ENCODE data around the gene VWF.

VWF gene

DNA sequence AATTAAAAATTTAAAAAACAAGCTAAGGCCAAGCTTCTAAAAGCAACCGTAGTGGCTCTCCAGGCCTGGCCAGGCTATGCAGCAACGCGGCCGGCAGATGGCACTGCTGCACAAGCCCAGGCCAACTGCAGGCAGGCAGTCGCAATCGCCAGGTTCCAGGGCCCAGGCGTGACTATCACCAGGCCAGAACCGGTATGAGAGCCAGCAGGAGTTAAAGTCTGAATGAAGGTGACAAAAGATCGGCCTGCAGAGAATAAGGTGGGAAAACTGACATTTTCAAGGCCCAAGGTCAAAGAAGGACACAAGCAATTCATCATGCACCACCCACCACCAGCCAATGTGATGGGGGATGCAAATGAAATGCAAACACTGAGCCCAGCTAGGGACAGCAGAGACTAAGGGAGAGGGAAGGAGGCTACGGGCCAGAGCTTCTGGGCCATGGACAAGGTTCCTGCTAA, 135.8 kb downstream of the VWF start:
- no peaks in the 10 kb centered on the region for H3K9me3 ChIP-seq (ENCODE audit: control insufficient read depth in 1 of 2, low read length in 2 of 2)
- peaks cover 0 to 6% of the 10 kb centered on the region in 2 donors for H3K4me1 ChIP-seq (ENCODE audit: control insufficient read depth in 1 of 2, insufficient read depth in 2 of 2, low read length in 2 of 2)
- no peak overlapping the region for H3K27ac ChIP-seq (ENCODE audit: low read length)
- H3K36me3 ChIP-seq (ENCODE audit: control insufficient read depth in 1 of 2, insufficient read depth in 2 of 2, low read length in 2 of 2): no peaks in the 10 kb centered on the region
- H3K4me3 ChIP-seq (ENCODE audit: low read depth in 1 of 2, low read length in 2 of 2): no peak overlapping the region
- H3K27me3 ChIP-seq (ENCODE audit: low read depth, low read length): no peaks in the 10 kb centered on the region

- no peaks in the 10 kb centered on the region for H3K27me3 ChIP-seq (ENCODE audit: low read depth, low read length)
- H3K9me3 ChIP-seq (ENCODE audit: control insufficient read depth in 1 of 2, low read length in 2 of 2): no peaks in the 10 kb centered on the region
- no peak overlapping the region for H3K4me3 ChIP-seq (ENCODE audit: low read depth in 1 of 2, low read length in 2 of 2)
- no peak overlapping the region for H3K27ac ChIP-seq (ENCODE audit: low read length)
- H3K36me3 ChIP-seq (ENCODE audit: control insufficient read depth in 1 of 2, insufficient read depth in 2 of 2, low read length in 2 of 2): no peaks in the 10 kb centered on the region
- peaks cover 0 to 6% of the 10 kb centered on the region in 2 donors for H3K4me1 ChIP-seq (ENCODE audit: control insufficient read depth in 1 of 2, insufficient read depth in 2 of 2, low read length in 2 of 2)
Observed at GRCh38 chr12:5988088-5988487, 136.4 kb downstream of the VWF start.

- Histone ChIP-seq H3K4me1 (ENCODE audit: control insufficient read depth in 1 of 2, insufficient read depth in 2 of 2, low read length in 2 of 2) (peaks cover 0 to 6% of the 10 kb centered on the region in 2 donors), H3K27ac (ENCODE audit: low read length) (no peak overlapping the region), H3K9me3 (ENCODE audit: control insufficient read depth in 1 of 2, low read length in 2 of 2) (no peaks in the 10 kb centered on the region), H3K36me3 (ENCODE audit: control insufficient read depth in 1 of 2, insufficient read depth in 2 of 2, low read length in 2 of 2) (no peaks in the 10 kb centered on the region), H3K4me3 (ENCODE audit: low read depth in 1 of 2, low read length in 2 of 2) (no peak overlapping the region), H3K27me3 (ENCODE audit: low read depth, low read length) (no peaks in the 10 kb centered on the region)
Observed at GRCh38 chr12:5987573-5987972, 136.9 kb downstream of the VWF start.

DNA sequence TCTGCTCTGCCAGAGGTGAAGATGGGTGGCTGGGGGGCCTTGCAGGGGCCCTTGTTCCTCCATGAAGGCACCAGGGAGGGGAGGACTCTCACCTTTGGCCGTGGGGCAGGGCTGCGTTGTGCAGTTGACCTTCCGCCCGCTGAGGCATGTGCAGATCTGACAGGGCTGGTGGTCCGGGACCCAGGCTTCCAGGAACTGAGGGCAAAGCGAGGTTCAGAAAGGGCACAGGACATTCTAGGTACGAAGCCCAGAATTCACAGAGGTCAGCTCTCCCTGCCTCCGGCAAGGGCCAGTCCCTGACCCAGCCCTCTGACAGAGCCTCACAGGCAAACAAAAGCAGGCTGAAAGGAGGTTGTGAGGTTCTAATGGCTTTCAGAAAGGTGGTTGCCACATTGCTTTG, 139.0 kb downstream of the VWF start:
- Histone ChIP-seq H3K27ac (ENCODE audit: low read length) (no peak overlapping the region), H3K9me3 (ENCODE audit: control insufficient read depth in 1 of 2, low read length in 2 of 2) (no peaks in the 10 kb centered on the region), H3K4me1 (ENCODE audit: control insufficient read depth in 1 of 2, insufficient read depth in 2 of 2, low read length in 2 of 2) (peaks cover 0 to 6% of the 10 kb centered on the region in 2 donors), H3K36me3 (ENCODE audit: control insufficient read depth in 1 of 2, insufficient read depth in 2 of 2, low read length in 2 of 2) (no peaks in the 10 kb centered on the region), H3K4me3 (ENCODE audit: low read depth in 1 of 2, low read length in 2 of 2) (no peak overlapping the region), H3K27me3 (ENCODE audit: low read depth, low read length) (no peaks in the 10 kb centered on the region)

- Histone ChIP-seq H3K27ac (ENCODE audit: low read length) (no peak overlapping the region), H3K4me1 (ENCODE audit: control insufficient read depth in 1 of 2, insufficient read depth in 2 of 2, low read length in 2 of 2) (peaks cover 0 to 6% of the 10 kb centered on the region in 2 donors), H3K9me3 (ENCODE audit: control insufficient read depth in 1 of 2, low read length in 2 of 2) (no peaks in the 10 kb centered on the region), H3K27me3 (ENCODE audit: low read depth, low read length) (no peaks in the 10 kb centered on the region), H3K4me3 (ENCODE audit: low read depth in 1 of 2, low read length in 2 of 2) (no peak overlapping the region), H3K36me3 (ENCODE audit: control insufficient read depth in 1 of 2, insufficient read depth in 2 of 2, low read length in 2 of 2) (no peaks in the 10 kb centered on the region)
Observed at GRCh38 chr12:5984873-5985272, 139.6 kb downstream of the VWF start.

DNA sequence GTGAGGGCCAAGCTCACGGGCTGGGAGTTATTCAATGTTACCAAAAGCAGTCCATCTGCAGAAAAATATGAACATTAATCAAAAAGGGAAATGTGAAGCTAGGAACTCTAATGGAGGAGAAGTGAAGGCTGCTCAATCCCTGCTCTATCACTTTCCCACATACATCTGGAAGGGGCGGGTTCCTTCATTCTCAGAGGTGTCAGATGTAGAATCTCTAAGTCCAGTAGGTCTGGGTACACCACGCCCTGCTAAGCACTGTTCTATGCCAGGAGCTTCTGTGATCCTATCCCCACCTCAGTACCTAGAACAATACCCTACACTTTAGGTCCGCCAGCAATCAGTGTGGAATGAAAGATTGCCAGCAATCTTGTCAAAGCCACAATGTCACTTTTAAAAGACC, 142.4 kb downstream of the VWF start:
- Histone ChIP-seq H3K27ac (ENCODE audit: low read length) (no peak overlapping the region), H3K4me1 (ENCODE audit: control insufficient read depth in 1 of 2, insufficient read depth in 2 of 2, low read length in 2 of 2) (no peaks in the 10 kb centered on the region), H3K4me3 (ENCODE audit: low read depth in 1 of 2, low read length in 2 of 2) (no peak overlapping the region), H3K9me3 (ENCODE audit: control insufficient read depth in 1 of 2, low read length in 2 of 2) (no peaks in the 10 kb centered on the region), H3K36me3 (ENCODE audit: control insufficient read depth in 1 of 2, insufficient read depth in 2 of 2, low read length in 2 of 2) (no peaks in the 10 kb centered on the region), H3K27me3 (ENCODE audit: low read depth, low read length) (no peaks in the 10 kb centered on the region)

DNA sequence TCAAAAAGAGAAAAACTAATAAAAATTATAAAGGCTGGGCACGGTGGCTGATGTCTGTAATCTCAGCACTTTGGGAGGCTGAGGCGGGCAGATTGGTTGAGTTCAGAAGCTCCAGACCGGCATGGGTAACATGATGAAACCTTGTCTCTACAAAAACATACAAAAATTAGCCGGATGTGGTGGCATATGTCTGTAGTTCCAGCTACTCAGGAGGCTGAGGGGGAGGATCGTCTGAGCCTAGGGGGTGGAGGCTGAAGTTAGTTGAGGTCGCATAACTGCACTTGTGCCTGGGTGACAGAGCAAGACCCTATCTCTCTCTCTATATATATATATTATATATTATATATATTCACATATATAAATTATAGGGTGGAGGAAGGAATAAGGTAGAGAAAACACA, 146.9 kb downstream of the VWF start:
- H3K27ac ChIP-seq (ENCODE audit: low read length): no peak overlapping the region
- H3K4me1 ChIP-seq (ENCODE audit: control insufficient read depth in 1 of 2, insufficient read depth in 2 of 2, low read length in 2 of 2): no peaks in the 10 kb centered on the region
- no peak overlapping the region for H3K4me3 ChIP-seq (ENCODE audit: low read depth in 1 of 2, low read length in 2 of 2)
- no peaks in the 10 kb centered on the region for H3K36me3 ChIP-seq (ENCODE audit: control insufficient read depth in 1 of 2, insufficient read depth in 2 of 2, low read length in 2 of 2)
- no peaks in the 10 kb centered on the region for H3K27me3 ChIP-seq (ENCODE audit: low read depth, low read length)
- H3K9me3 ChIP-seq (ENCODE audit: control insufficient read depth in 1 of 2, low read length in 2 of 2): no peaks in the 10 kb centered on the region

GRCh38 chr12:5976711-5977110, 147.8 kb downstream of the VWF start:
- Histone ChIP-seq H3K9me3 (ENCODE audit: control insufficient read depth in 1 of 2, low read length in 2 of 2) (no peaks in the 10 kb centered on the region), H3K27me3 (ENCODE audit: low read depth, low read length) (no peaks in the 10 kb centered on the region), H3K36me3 (ENCODE audit: control insufficient read depth in 1 of 2, insufficient read depth in 2 of 2, low read length in 2 of 2) (no peaks in the 10 kb centered on the region), H3K27ac (ENCODE audit: low read length) (no peak overlapping the region), H3K4me3 (ENCODE audit: low read depth in 1 of 2, low read length in 2 of 2) (no peak overlapping the region), H3K4me1 (ENCODE audit: control insufficient read depth in 1 of 2, insufficient read depth in 2 of 2, low read length in 2 of 2) (no peaks in the 10 kb centered on the region)

DNA sequence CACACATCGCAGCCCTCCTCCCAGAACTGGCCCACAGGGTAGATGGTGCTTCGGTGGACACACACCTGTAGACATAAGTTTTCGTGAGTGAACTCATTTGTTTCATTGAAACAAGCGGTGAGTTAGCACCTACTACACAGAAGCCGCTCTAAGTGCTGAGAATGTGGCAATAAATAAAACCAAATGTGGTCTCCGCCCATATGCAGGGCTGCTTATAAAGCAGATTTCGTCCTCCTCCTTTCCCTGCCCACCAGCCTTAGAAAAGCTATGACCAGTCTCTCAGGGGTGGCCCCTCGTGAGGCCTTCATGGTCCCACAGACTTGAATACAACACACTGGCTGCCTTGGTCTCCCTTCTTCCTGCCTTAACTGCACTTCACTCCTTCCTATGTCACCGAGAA, 148.3 kb downstream of the VWF start:
- Histone ChIP-seq H3K27me3 (ENCODE audit: low read depth, low read length) (no peaks in the 10 kb centered on the region), H3K27ac (ENCODE audit: low read length) (no peak overlapping the region), H3K9me3 (ENCODE audit: control insufficient read depth in 1 of 2, low read length in 2 of 2) (no peaks in the 10 kb centered on the region), H3K4me3 (ENCODE audit: low read depth in 1 of 2, low read length in 2 of 2) (no peak overlapping the region), H3K4me1 (ENCODE audit: control insufficient read depth in 1 of 2, insufficient read depth in 2 of 2, low read length in 2 of 2) (no peaks in the 10 kb centered on the region), H3K36me3 (ENCODE audit: control insufficient read depth in 1 of 2, insufficient read depth in 2 of 2, low read length in 2 of 2) (no peaks in the 10 kb centered on the region)

GRCh38 chr12:5973461-5974115, 150.9 kb downstream of the VWF start:
- Histone ChIP-seq H3K27ac (ENCODE audit: low read length) (no peak overlapping the region), H3K4me3 (ENCODE audit: low read depth in 1 of 2, low read length in 2 of 2) (no peak overlapping the region), H3K36me3 (ENCODE audit: control insufficient read depth in 1 of 2, insufficient read depth in 2 of 2, low read length in 2 of 2) (no peaks in the 10 kb centered on the region), H3K4me1 (ENCODE audit: control insufficient read depth in 1 of 2, insufficient read depth in 2 of 2, low read length in 2 of 2) (no peaks in the 10 kb centered on the region), H3K9me3 (ENCODE audit: control insufficient read depth in 1 of 2, low read length in 2 of 2) (no peaks in the 10 kb centered on the region), H3K27me3 (ENCODE audit: low read depth, low read length) (no peaks in the 10 kb centered on the region)

GRCh38 chr12:5972387-5972786, 152.1 kb downstream of the VWF start:
- H3K9me3 ChIP-seq (ENCODE audit: control insufficient read depth in 1 of 2, low read length in 2 of 2): no peaks in the 10 kb centered on the region
- no peak overlapping the region for H3K27ac ChIP-seq (ENCODE audit: low read length)
- H3K4me3 ChIP-seq (ENCODE audit: low read depth in 1 of 2, low read length in 2 of 2): no peak overlapping the region
- no peaks in the 10 kb centered on the region for H3K4me1 ChIP-seq (ENCODE audit: control insufficient read depth in 1 of 2, insufficient read depth in 2 of 2, low read length in 2 of 2)
- no peaks in the 10 kb centered on the region for H3K36me3 ChIP-seq (ENCODE audit: control insufficient read depth in 1 of 2, insufficient read depth in 2 of 2, low read length in 2 of 2)
- no peaks in the 10 kb centered on the region for H3K27me3 ChIP-seq (ENCODE audit: low read depth, low read length)

GRCh38 chr12:5971194-5971850, 153.1 kb downstream of the VWF start:
- H3K27me3 ChIP-seq (ENCODE audit: low read depth, low read length): no peaks in the 10 kb centered on the region
- no peak overlapping the region for H3K4me3 ChIP-seq (ENCODE audit: low read depth in 1 of 2, low read length in 2 of 2)
- H3K9me3 ChIP-seq (ENCODE audit: control insufficient read depth in 1 of 2, low read length in 2 of 2): no peaks in the 10 kb centered on the region
- no peak overlapping the region for H3K27ac ChIP-seq (ENCODE audit: low read length)
- no peaks in the 10 kb centered on the region for H3K36me3 ChIP-seq (ENCODE audit: control insufficient read depth in 1 of 2, insufficient read depth in 2 of 2, low read length in 2 of 2)
- H3K4me1 ChIP-seq (ENCODE audit: control insufficient read depth in 1 of 2, insufficient read depth in 2 of 2, low read length in 2 of 2): no peaks in the 10 kb centered on the region
